Measurements from ENCODE around the gene FPR3. TPM values are rescaled to one million over a fixed set of nuclear protein-coding genes. Genes with fewer than 3 reads are reported as not detected.
A peak's percentile ranks its signal among the peaks of the same experiment; 100 is the strongest.

FPR3 gene
- polyA plus RNA-seq, 1 of the 3 experiments (the other 2 are of a cell fraction), result 0.02 TPM

DNA sequence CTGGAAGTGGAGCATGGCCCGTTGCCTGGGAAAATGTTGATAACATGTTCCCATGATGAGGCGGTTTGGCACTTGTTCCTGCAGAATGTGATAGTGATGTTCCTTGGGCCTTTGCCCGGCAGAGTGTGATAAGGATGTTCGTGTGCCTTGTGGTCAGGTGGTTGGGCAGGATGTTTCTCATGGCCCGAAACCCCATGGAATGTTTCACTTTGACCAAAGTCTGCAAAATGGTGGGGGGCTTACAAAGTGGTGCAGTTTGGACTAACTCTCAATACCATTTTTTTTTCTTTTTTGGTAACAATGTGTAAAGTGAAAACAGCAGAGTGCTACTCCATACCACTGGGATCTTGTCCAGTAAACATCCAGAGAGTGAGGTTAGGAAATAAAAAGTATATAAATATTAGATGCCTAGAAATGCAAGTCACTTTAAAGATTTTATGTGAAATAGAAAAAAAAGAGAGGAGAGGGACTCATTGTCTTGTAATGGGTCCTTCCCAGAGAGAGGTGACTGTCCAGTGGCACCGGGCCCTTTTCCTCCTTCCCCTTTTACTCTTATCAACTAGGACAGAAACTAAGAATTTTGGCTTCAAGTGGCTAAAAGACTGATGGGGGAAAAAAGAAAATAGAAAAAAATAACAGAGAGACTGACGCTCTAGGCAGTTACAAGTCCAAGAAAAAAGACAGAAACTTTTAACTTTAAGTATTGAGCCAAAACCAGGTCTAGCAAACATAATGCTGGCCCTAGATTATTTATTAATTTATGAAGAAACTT is 5.7 kb downstream of the FPR3 start:
- H3F3A ChIP-seq (replicated peaks; ENCODE audit: insufficient read depth), result peaks cover 49% of the 10 kb centered on the region
- peaks cover 10 to 27% of the 10 kb centered on the region in 2 experiments; a peak in 3 of 4 replicates for H3K4me1 ChIP-seq (ENCODE audit: control insufficient read depth in 1 of 2, insufficient read depth in 2 of 2, low read depth in 1 of 2, low read length in 1 of 2)
- H3K27ac ChIP-seq (ENCODE audit: low read depth in 2 of 2, low read length in 1 of 2), result peak overlapping the region in 1 of 2 experiments; percentile 91; a peak in 2 of 4 replicates
- peak overlapping the region; percentile 75 for H3K4me2 ChIP-seq
- H3K79me2 ChIP-seq (ENCODE audit: insufficient read depth), result no peaks in the 10 kb centered on the region; the same call in 1 of the 2 replicates
- H3K9me2 ChIP-seq, result no peaks in the 10 kb centered on the region
- H2AFZ ChIP-seq (ENCODE audit: low read depth), result peak overlapping the region; percentile 37
- no peak for DNase-seq
- no peaks in the 10 kb centered on the region for H3K27me3 ChIP-seq (ENCODE audit: insufficient read depth)
- no peak overlapping the region for H3K4me3 ChIP-seq (ENCODE audit: low read depth in 2 of 2, low read length in 1 of 2)
- CTCF ChIA-PET, result no interaction called here
- peak overlapping the region; percentile 64 for H3K9ac ChIP-seq
- POLR2A ChIA-PET, result no interaction called here
- no peaks in the 10 kb centered on the region for H3K36me3 ChIP-seq (replicated peaks in 1 of 2; ENCODE audit: control insufficient read depth in 1 of 2, insufficient read depth in 2 of 2, low read length in 1 of 2)
- H4K20me1 ChIP-seq (ENCODE audit: insufficient read depth), result no peaks in the 10 kb centered on the region
- no peak for TF ChIP-seq CHD2 (IDR thresholded peaks at IDR 0.05; ENCODE audit: low read length, partially characterized antibody)
- TF ChIP-seq YY1 (IDR thresholded peaks at IDR 0.05; ENCODE audit: low read depth), result no peak
- no peak for TF ChIP-seq GABPA (IDR thresholded peaks at IDR 0.05; ENCODE audit: low read depth)
- no peak for TF ChIP-seq NRF1 (IDR thresholded peaks at IDR 0.05; ENCODE audit: low read depth, low read length)
- TF ChIP-seq TAF1 (IDR thresholded peaks at IDR 0.05; ENCODE audit: borderline replicate concordance, low read depth, low read length), result no peak
- TF ChIP-seq FOXJ3 (CRISPR knock-in tag; IDR thresholded peaks at IDR 0.05), result no peak
- H3K9me3 ChIP-seq, result no peaks in the 10 kb centered on the region
- WGBS (ENCODE audit: low lambda C conversion rate), result 36% methylated on average over 7 of the region's 7 CpGs

DNA sequence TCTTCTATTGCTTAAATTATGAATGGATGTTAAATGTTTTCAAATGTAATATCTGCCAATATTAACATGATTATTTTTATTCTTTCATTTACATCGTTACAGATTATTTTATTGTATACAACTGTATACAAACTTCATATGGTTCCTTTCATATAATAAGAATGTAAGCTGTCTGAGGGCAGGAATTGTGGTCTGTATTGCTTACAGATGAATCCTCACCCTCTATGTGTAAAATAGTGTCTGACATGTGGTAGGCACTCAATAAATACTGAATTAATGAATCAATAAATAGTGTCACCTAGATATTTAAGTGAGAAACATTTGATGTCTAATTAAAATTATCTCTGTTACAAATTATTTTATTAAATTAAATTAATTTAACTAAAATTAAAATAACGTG is 7.8 kb downstream of the FPR3 start:
- Histone ChIP-seq H3K79me2 (ENCODE audit: insufficient read depth) (no peaks in the 10 kb centered on the region; the same call in 1 of the 2 replicates), H3K9me3 (no peaks in the 10 kb centered on the region), H3K36me3 (replicated peaks in 1 of 2; ENCODE audit: control insufficient read depth in 1 of 2, insufficient read depth in 2 of 2, low read length in 1 of 2) (no peaks in the 10 kb centered on the region), H3K4me3 (ENCODE audit: low read depth in 2 of 2, low read length in 1 of 2) (no peak overlapping the region), H2AFZ (ENCODE audit: low read depth) (no peak overlapping the region), H3K4me2 (no peak overlapping the region), H3K27me3 (ENCODE audit: insufficient read depth) (no peaks in the 10 kb centered on the region), H3K4me1 (ENCODE audit: control insufficient read depth in 1 of 2, insufficient read depth in 2 of 2, low read depth in 1 of 2, low read length in 1 of 2) (peaks cover 10 to 46% of the 10 kb centered on the region in 2 experiments; a peak in 3 of 4 replicates), H4K20me1 (ENCODE audit: insufficient read depth) (no peaks in the 10 kb centered on the region), H3K27ac (ENCODE audit: low read depth in 2 of 2, low read length in 1 of 2) (no peak overlapping the region), H3F3A (replicated peaks; ENCODE audit: insufficient read depth) (peaks cover 65% of the 10 kb centered on the region), H3K9ac (no peak overlapping the region), H3K9me2 (no peaks in the 10 kb centered on the region)
- ChIA-PET CTCF (no interaction called here), POLR2A (no interaction called here)
- 2% methylated on average over 2 of the region's 2 CpGs for WGBS (ENCODE audit: low lambda C conversion rate)
- no peak for DNase-seq
- TF ChIP-seq EZH2phosphoT487 (IDR thresholded peaks at IDR 0.05; ENCODE audit: borderline replicate concordance, low read depth) (no peak), RXRA (IDR thresholded peaks at IDR 0.05; ENCODE audit: borderline replicate concordance, low read depth) (no peak), RCOR1 (IDR thresholded peaks at IDR 0.05; ENCODE audit: low read length) (no peak), FOXJ3 (CRISPR knock-in tag; IDR thresholded peaks at IDR 0.05) (no peak)

DNA sequence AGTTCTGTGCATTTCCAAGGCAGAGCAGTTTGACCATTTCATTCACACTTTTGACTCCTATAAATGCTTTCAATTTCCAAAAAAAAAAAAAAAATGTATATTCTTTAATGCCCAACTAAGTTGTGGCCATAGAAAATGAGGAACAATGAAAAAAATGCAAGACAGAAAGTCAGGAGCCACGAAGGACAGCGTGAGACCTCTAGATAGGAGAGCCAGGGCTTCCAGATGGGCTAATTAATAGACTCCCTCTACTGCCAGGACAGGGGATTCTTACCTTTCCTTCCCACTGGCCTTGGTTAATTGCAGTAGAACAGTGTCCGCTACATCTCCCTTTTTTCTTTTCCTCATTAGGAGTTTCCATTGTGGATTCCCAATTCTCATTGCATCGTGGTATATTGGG is 8.6 kb downstream of the FPR3 start:
- POLR2A ChIA-PET, result no interaction called here
- H4K20me1 ChIP-seq (ENCODE audit: insufficient read depth), result no peaks in the 10 kb centered on the region
- H3K36me3 ChIP-seq (replicated peaks in 1 of 2; ENCODE audit: control insufficient read depth in 1 of 2, insufficient read depth in 2 of 2, low read length in 1 of 2), result no peaks in the 10 kb centered on the region
- no peaks in the 10 kb centered on the region; the same call in 1 of the 2 replicates for H3K79me2 ChIP-seq (ENCODE audit: insufficient read depth)
- peaks cover 63% of the 10 kb centered on the region for H3F3A ChIP-seq (replicated peaks; ENCODE audit: insufficient read depth)
- no peak for DNase-seq
- H3K4me2 ChIP-seq, result no peak overlapping the region
- CTCF ChIA-PET, result no interaction called here
- H3K9ac ChIP-seq, result peak overlapping the region; percentile 20; the same call in 1 of the 2 replicates
- peak overlapping the region in 1 of 2 experiments; percentile 57; a peak in 2 of 4 replicates for H3K27ac ChIP-seq (ENCODE audit: low read depth in 2 of 2, low read length in 1 of 2)
- H3K27me3 ChIP-seq (ENCODE audit: insufficient read depth), result no peaks in the 10 kb centered on the region
- H3K9me2 ChIP-seq, result no peaks in the 10 kb centered on the region
- peaks cover 10 to 53% of the 10 kb centered on the region in 2 experiments; a peak in 3 of 4 replicates for H3K4me1 ChIP-seq (ENCODE audit: control insufficient read depth in 1 of 2, insufficient read depth in 2 of 2, low read depth in 1 of 2, low read length in 1 of 2)
- H3K4me3 ChIP-seq (ENCODE audit: low read depth in 2 of 2, low read length in 1 of 2), result no peak overlapping the region
- no peak overlapping the region for H2AFZ ChIP-seq (ENCODE audit: low read depth)
- no peaks in the 10 kb centered on the region for H3K9me3 ChIP-seq
- WGBS (ENCODE audit: low lambda C conversion rate), result 17% methylated on average over 4 of the region's 4 CpGs
- TF ChIP-seq GABPA (IDR thresholded peaks at IDR 0.05; ENCODE audit: low read depth), result no peak
- no peak for TF ChIP-seq MXI1 (IDR thresholded peaks at IDR 0.05; ENCODE audit: low read depth, low read length)
- TF ChIP-seq SIN3A (IDR thresholded peaks at IDR 0.05; ENCODE audit: borderline replicate concordance, low read depth, low read length), result no peak
- no peak for TF ChIP-seq RXRA (IDR thresholded peaks at IDR 0.05; ENCODE audit: borderline replicate concordance, low read depth)
- TF ChIP-seq YY1 (IDR thresholded peaks at IDR 0.05; ENCODE audit: low read depth), result no peak
- TF ChIP-seq, protein P1, sequence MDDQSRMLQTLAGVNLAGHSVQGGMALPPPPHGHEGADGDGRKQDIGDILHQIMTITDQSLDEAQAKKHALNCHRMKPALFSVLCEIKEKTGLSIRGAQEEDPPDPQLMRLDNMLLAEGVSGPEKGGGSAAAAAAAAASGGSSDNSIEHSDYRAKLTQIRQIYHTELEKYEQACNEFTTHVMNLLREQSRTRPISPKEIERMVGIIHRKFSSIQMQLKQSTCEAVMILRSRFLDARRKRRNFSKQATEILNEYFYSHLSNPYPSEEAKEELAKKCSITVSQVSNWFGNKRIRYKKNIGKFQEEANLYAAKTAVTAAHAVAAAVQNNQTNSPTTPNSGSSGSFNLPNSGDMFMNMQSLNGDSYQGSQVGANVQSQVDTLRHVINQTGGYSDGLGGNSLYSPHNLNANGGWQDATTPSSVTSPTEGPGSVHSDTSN (IDR thresholded peaks at IDR 0.05), result no peak
- TF ChIP-seq, protein P2, sequence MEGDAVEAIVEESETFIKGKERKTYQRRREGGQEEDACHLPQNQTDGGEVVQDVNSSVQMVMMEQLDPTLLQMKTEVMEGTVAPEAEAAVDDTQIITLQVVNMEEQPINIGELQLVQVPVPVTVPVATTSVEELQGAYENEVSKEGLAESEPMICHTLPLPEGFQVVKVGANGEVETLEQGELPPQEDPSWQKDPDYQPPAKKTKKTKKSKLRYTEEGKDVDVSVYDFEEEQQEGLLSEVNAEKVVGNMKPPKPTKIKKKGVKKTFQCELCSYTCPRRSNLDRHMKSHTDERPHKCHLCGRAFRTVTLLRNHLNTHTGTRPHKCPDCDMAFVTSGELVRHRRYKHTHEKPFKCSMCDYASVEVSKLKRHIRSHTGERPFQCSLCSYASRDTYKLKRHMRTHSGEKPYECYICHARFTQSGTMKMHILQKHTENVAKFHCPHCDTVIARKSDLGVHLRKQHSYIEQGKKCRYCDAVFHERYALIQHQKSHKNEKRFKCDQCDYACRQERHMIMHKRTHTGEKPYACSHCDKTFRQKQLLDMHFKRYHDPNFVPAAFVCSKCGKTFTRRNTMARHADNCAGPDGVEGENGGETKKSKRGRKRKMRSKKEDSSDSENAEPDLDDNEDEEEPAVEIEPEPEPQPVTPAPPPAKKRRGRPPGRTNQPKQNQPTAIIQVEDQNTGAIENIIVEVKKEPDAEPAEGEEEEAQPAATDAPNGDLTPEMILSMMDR (IDR thresholded peaks at IDR 0.05), result no peak
- TF ChIP-seq, protein P3, sequence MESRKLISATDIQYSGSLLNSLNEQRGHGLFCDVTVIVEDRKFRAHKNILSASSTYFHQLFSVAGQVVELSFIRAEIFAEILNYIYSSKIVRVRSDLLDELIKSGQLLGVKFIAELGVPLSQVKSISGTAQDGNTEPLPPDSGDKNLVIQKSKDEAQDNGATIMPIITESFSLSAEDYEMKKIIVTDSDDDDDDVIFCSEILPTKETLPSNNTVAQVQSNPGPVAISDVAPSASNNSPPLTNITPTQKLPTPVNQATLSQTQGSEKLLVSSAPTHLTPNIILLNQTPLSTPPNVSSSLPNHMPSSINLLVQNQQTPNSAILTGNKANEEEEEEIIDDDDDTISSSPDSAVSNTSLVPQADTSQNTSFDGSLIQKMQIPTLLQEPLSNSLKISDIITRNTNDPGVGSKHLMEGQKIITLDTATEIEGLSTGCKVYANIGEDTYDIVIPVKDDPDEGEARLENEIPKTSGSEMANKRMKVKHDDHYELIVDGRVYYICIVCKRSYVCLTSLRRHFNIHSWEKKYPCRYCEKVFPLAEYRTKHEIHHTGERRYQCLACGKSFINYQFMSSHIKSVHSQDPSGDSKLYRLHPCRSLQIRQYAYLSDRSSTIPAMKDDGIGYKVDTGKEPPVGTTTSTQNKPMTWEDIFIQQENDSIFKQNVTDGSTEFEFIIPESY (IDR thresholded peaks at IDR 0.05; ENCODE audit: borderline replicate concordance, low read depth), result no peak

Measured in SK-N-SH (cell line).